ENCODE measurements around the gene ZP3. TPM values are rescaled to one million over a fixed set of nuclear protein-coding genes. Genes with fewer than 3 reads are reported as not detected.
"Not testable (repeated sequence)": the region's sequence is repeated elsewhere in the genome, so short reads cannot be mapped to it uniquely, and the experiment has no call there.

Gene ZP3
- total RNA-seq, 1 donor from 2014 or later = 0.51 TPM

DNA sequence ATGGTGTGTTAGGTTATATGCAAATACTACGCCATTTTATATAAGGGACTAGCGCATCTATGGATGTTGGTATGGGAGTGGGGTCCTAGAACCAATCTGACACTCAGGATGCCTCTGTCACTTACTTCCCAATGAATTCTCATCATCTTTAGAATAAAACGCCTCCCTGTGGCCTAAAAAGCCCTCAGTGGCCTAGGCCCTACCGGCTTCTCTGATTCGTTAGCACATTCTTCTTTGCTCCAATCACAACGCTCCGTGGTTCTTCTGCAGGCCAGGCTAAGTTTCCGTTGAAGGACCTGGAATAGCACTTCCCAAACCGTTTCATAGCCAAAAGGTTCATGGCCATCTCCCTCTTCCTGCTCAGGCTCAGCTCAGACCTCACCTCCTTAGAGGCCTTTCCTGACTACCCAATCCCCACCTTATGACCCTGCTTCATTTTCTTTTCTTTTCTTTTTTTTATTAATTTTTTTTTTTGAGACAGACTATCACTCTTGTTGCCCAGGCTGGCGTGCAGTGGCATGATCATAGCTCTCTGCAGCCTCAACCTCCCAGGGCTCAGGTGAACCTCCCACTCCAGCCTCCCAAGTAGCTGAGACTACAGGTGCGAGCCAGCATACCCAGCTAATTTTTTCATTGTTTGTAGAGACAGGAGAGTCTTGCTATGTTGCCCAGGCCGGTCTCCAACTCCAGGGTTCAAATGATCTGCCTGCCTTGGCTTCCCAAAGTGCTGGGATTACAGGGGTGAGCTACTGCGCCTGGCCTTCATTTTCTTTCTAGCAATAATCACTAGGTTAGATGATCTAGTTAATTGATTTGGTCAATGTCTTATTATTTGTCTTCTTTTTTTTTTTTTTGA is 41.4 kb upstream of the ZP3 start:
- Mint-ChIP-seq H3K27me3 (ENCODE audit: unreplicated experiment) (no peaks in the 10 kb centered on the region), H3K4me3 (ENCODE audit: unreplicated experiment) (no peak overlapping the region), H3K9me3 (ENCODE audit: unreplicated experiment) (no peaks in the 10 kb centered on the region), H3K27ac (ENCODE audit: unreplicated experiment) (no peak overlapping the region), H3K4me1 (ENCODE audit: unreplicated experiment) (peaks cover 18% of the 10 kb centered on the region), H3K36me3 (ENCODE audit: unreplicated experiment) (no peaks in the 10 kb centered on the region)
- no peak for DNase-seq (ENCODE audit: extremely low spot score, unreplicated experiment)
- TF ChIP-seq, protein P1, sequence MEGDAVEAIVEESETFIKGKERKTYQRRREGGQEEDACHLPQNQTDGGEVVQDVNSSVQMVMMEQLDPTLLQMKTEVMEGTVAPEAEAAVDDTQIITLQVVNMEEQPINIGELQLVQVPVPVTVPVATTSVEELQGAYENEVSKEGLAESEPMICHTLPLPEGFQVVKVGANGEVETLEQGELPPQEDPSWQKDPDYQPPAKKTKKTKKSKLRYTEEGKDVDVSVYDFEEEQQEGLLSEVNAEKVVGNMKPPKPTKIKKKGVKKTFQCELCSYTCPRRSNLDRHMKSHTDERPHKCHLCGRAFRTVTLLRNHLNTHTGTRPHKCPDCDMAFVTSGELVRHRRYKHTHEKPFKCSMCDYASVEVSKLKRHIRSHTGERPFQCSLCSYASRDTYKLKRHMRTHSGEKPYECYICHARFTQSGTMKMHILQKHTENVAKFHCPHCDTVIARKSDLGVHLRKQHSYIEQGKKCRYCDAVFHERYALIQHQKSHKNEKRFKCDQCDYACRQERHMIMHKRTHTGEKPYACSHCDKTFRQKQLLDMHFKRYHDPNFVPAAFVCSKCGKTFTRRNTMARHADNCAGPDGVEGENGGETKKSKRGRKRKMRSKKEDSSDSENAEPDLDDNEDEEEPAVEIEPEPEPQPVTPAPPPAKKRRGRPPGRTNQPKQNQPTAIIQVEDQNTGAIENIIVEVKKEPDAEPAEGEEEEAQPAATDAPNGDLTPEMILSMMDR (IDR thresholded peaks at IDR 0.05) = no peak

GRCh38 chr7:76386691-76387260 is 38.0 kb upstream of the ZP3 start:
- no peaks in the 10 kb centered on the region for H3K27me3 Mint-ChIP-seq (ENCODE audit: unreplicated experiment)
- no peaks in the 10 kb centered on the region for H3K36me3 Mint-ChIP-seq (ENCODE audit: unreplicated experiment)
- H3K4me1 Mint-ChIP-seq (ENCODE audit: unreplicated experiment) = peaks cover 11% of the 10 kb centered on the region
- no peaks in the 10 kb centered on the region for H3K9me3 Mint-ChIP-seq (ENCODE audit: unreplicated experiment)
- no peak overlapping the region for H3K4me3 Mint-ChIP-seq (ENCODE audit: unreplicated experiment)
- no peak for DNase-seq (ENCODE audit: extremely low spot score, unreplicated experiment)
- H3K27ac Mint-ChIP-seq (ENCODE audit: unreplicated experiment) = no peak overlapping the region
- TF ChIP-seq, protein P1 (IDR thresholded peaks at IDR 0.05) = no peak

- H3K4me1 Mint-ChIP-seq (ENCODE audit: unreplicated experiment) = peaks cover 16% of the 10 kb centered on the region
- H3K27me3 Mint-ChIP-seq (ENCODE audit: unreplicated experiment); H3K36me3 Mint-ChIP-seq (ENCODE audit: unreplicated experiment); H3K27ac Mint-ChIP-seq (ENCODE audit: unreplicated experiment); H3K9me3 Mint-ChIP-seq (ENCODE audit: unreplicated experiment); H3K4me3 Mint-ChIP-seq (ENCODE audit: unreplicated experiment); DNase-seq (ENCODE audit: extremely low spot score, unreplicated experiment): not testable (repeated sequence)
Measured at GRCh38 chr7:76387789-76388188, 37.0 kb upstream of the ZP3 start.

DNA sequence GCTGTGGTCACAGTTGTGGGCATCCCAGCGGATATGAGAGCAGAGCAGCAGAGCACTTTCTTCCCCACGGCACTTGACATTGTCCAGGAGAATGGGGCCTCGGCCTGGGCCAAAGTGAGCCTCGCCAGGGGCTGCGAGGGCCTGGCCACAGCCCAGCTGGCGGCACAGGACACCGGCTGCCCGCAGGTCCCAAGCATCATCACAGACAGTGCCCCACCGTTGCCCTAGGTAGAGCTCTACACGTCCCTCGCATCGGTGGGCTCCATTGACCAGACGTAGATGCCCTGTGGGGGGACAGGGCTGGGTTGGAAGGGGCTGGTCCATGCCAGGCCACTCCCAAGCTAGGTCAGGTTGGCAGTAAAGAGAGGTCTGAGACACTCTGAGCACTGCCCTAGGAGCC is 34.7 kb upstream of the ZP3 start:
- Mint-ChIP-seq H3K27ac (ENCODE audit: unreplicated experiment) (no peak overlapping the region), H3K4me1 (ENCODE audit: unreplicated experiment) (peaks cover 22% of the 10 kb centered on the region), H3K4me3 (ENCODE audit: unreplicated experiment) (no peak overlapping the region), H3K9me3 (ENCODE audit: unreplicated experiment) (no peaks in the 10 kb centered on the region), H3K27me3 (ENCODE audit: unreplicated experiment) (no peaks in the 10 kb centered on the region), H3K36me3 (ENCODE audit: unreplicated experiment) (no peaks in the 10 kb centered on the region)
- DNase-seq (ENCODE audit: extremely low spot score, unreplicated experiment) = no peak
- TF ChIP-seq, protein P1 (IDR thresholded peaks at IDR 0.05) = no peak

GRCh38 chr7:76392531-76393115 is 32.1 kb upstream of the ZP3 start:
- Mint-ChIP-seq H3K27ac (ENCODE audit: unreplicated experiment) (peak overlapping the region; percentile 96), H3K27me3 (ENCODE audit: unreplicated experiment) (no peaks in the 10 kb centered on the region), H3K36me3 (ENCODE audit: unreplicated experiment) (no peaks in the 10 kb centered on the region), H3K4me1 (ENCODE audit: unreplicated experiment) (peaks cover 22% of the 10 kb centered on the region), H3K4me3 (ENCODE audit: unreplicated experiment) (peak overlapping the region; percentile 73), H3K9me3 (ENCODE audit: unreplicated experiment) (no peaks in the 10 kb centered on the region)
- no peak for DNase-seq (ENCODE audit: extremely low spot score, unreplicated experiment)
- TF ChIP-seq, protein P1 (IDR thresholded peaks at IDR 0.05) = no peak
